GM03348 (cell line): ENCODE measurements around the gene PLEKHG4B.
A peak's percentile ranks its signal among the peaks of the same experiment; 100 is the strongest.

Source experiments
- DNase-seq: peaks from one replicate; pipeline ENCODE4 v3.0.0; 2012; ENCODE audit warnings: low spot score

Gene PLEKHG4B

DNA sequence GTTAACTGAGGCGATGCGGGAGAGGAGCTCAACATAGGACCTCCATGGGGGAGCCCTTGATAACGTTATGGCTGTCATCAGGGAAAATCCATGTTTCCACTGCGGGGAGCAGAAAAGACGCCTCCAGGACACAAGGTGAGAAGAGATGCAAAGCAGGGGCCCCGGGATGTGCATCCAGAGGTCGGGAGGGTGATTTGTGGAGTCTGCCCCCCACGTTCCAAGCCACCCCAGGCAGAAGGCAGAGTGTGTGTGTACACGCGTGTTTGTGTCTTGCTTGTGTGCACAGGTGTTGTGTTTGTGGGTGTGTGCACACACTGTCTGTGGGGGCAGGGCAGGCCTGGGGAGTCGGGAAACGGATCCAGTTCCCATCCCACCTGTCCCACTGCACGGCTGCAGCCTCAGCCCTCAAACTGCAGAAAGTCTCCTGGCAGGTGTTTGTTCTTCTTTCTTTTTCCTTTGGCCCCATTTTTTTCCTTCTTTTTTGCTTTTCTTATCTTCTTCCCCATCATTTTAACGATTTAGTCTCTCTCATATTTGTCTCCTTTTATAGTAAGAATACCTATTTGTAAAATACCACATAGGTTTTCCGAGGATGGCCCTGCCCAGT is 17.4 kb upstream of the PLEKHG4B start:
- no peak for DNase-seq

DNA sequence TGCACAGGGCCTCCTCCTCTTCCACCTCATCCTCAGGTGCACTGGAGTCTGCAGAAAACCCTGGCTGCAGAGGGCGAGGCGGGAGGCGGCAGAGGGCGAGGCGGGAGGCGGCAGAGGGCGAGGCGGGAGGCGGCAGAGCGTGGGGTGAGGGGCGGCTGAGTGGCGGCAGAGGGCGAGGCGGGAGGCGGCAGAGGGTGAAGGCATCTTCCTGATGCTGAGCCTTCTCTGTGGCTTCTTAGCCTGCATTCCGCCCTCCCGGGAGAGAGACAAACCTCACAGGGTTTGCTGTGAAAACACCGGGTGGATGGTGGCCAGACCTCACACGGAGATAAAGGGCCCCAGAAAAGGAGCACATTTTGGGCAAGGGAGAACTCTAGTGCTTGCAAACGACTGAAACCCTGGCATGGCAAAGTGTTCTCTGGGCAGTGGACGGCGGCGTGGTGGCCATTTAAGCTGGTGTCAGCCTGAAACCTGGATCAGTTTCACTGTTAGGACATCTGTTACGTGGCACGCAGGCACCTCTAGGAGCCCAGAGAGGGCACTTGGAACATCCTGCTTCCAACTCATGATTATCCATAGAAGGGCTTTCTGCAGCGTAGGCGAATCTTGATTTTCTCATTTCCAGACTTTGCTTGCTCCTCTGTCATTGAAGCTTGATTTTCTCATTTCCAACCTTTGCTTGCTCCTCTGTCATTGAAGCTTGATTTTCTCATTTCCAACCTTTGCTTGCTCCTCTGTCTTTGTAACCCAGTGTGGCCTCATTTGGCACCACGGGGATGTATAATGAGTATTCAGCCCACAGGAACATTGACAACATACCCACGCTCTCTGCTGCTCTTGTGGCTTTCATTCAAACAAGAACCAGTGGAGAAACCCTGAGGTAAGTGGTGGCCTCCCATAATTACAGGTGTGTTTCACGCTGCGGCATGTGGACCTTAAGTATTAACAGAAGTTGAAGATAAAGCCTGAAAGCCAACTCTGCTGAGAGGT is 16.3 kb upstream of the PLEKHG4B start:
- peak; percentile 4 for DNase-seq

DNA sequence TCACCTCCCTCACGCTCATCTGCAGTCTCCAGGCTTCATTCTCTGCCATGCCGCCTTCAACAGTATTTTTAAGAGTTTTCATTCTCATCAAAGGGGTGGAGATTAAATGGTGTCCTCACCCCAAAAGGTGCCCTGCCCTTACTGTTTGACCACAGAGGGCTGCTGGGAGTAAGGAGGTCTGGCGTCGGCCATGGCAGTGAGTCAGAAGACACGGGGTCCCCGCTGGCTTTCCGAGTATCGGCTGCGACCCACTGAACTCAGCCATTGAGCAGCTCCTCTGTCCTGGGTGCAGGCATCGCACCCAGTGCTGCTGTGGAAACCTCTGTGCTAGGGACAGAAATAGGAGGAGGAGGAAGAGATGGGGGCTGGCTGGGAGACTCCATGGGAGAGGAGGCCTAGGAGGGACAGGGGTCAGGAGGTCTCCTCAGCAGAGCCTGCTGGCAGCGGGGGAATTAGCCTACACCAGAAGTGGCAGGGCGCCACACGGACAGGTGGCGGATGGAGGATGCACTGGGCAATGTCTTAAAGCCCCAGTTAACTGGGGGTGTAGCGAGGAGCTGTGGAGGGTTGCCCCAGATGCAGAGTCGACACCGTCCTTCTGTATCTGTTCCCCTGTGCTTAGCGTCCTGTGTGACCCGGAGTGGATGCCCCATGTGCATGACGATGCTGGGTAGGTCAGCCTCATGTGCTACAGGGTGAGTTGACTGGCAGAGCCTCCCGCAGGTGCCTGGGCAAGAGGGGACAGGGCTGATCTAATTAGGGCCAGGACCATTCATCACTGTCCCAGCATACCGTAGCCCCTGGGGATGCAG is 15.4 kb upstream of the PLEKHG4B start:
- peak; percentile 4 for DNase-seq

DNA sequence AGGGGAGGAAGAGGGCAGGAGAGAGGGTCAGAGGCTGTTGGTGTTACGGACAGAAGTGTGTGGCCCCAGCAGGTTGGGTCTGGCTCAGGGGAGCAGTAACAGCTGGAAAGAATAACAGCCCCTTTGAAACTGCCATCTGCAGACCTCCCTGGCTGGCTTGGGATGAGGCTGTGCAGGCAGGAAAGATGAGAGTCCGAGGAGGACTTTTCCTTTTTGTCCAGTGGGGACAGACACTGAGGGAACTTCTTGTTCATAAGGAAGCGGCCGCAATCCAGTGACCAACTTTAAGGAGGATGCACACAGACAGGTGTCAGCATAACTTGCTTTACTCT is 14.8 kb upstream of the PLEKHG4B start:
- peak; percentile 2 for DNase-seq

DNA sequence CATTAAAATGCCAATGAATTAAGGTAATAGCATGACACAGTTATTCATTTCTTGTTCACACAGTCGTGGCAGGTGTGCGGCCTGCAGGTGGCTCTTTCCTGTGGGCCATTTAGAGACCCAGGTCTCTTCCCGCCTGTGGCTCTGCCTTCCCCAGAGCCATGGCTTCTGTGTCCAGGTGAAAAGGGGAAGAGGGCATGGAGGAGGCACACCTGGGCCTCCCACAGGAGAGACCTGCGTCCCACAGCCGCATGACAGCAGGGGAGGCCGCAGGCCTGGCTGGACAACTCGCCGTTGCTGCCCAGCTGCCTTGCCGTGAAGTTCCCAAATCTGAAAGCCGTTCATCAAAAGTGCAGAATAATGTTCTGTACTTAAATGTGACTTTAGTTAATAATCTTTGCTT is 14.4 kb upstream of the PLEKHG4B start:
- peak; percentile 1 for DNase-seq

- DNase-seq = peak; percentile 67
Observed at GRCh38 chr5:77957-78804, 13.8 kb upstream of the PLEKHG4B start.

GRCh38 chr5:78805-79149 is 13.2 kb upstream of the PLEKHG4B start:
- no peak for DNase-seq

DNA sequence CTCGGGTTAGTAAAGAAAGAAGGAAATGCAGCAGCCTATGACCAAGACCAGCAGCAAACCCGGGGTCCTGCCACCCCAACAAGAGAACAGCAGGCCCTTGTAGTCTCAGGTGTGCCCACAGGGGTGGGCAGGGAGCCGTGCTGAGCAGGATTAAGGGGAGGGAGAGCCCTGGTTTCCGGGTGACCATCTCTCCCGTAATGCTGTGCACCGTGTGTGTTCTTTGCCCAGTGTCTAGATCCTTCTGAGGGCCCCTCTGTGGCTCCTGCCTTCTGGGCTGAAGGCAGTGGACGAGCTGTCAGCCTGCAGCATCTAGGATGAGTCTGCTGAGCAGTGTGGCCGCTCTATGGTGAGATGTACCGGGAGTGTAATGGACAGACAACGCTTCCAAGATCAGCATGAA is 12.7 kb upstream of the PLEKHG4B start:
- DNase-seq = peak; percentile 4

DNA sequence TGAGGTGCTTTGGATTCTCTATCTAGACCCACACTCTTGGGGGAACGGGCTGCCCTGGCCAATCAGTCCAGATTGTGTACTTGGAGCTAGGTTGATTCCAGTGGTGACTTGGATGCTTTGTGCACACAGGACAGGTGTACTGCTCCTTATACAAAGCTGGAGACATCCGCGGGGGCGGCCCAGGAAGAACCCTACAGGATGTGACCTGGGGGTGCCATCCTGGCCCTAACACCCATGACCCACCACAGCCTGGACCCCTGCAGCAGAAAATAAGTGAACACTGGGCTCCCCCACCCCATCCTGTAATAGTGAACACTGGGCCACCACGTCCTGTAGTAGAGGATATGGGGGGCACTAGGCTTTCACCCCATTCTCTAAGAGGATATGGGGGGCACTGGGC is 12.1 kb upstream of the PLEKHG4B start:
- peak; percentile 3 for DNase-seq

DNA sequence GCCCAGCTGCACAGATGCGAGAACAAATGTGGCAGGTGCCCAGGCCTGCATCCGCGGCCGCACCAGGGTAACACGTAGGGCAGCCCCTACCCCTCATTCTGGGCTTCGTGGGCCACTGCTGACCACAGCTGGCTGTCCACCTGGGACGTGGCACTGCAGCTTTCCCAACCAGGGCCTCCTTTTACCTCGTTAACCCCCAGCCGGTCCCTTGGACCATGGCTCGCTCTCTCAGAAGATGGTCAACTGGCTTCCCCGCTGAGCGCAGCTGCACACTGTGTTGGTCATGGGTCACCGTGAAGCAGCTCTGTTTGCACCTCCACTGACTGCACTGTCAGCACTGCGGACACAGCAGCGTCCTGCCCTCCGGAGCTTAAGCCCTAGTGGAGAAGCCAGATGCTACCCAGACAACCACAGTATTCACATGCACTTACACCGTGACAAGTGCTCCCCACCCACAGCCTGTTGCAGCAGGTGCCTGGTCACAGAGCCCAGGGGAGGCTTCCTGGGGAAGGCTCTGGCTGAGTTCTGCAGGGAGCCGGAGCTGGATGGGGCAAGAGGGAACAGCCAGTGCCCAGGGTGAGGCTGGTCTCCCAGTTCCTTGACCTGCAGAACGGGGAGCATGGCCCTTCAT is 10.5 kb upstream of the PLEKHG4B start:
- DNase-seq = peak; percentile 3

DNA sequence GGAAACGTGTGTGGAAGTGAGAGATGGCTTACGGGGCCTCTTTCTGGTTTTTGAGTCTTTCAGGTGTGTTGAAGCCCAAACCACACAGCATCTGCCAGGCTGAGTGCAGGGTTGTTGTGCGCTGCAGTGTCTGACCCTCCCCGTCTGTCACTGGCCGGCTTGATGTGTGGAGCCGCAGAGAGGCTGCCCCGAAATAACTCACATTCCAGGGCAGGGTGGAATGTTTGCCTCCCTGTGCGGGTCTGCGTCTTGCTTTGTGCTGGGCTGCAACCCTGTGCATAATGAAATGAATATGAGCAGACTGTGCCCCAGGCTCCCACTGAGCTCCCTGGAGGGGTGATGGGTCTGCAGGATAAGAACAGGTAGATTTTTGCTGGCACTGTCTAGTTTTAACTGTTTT is 9.9 kb upstream of the PLEKHG4B start:
- DNase-seq = peak; percentile 50

DNA sequence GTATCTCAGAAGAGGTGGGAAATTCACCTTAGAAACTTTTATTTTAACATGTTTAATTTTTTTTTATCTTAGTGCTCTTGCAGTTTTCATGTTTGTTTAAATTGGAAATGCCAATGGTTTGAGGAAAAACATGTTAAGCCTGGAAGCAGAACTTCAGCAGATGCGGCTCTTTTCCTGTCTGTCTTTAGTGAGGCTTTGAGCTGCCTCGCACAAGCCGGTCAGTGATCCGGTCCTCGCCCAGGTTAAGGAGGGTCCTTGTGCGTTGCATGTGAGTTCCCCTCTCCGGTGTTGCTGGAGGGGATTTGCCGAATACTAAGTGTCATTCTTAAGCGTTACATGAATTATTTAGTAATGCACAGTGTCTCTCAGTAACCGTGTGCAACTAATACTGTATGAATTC is 9.4 kb upstream of the PLEKHG4B start:
- DNase-seq = peak; percentile 3

GRCh38 chr5:83029-83428 is 8.9 kb upstream of the PLEKHG4B start:
- no peak for DNase-seq

- no peak for DNase-seq
Observed at GRCh38 chr5:85334-85995, 6.5 kb upstream of the PLEKHG4B start.

- no peak for DNase-seq
Observed at GRCh38 chr5:89337-90286, 2.4 kb upstream of the PLEKHG4B start.

DNA sequence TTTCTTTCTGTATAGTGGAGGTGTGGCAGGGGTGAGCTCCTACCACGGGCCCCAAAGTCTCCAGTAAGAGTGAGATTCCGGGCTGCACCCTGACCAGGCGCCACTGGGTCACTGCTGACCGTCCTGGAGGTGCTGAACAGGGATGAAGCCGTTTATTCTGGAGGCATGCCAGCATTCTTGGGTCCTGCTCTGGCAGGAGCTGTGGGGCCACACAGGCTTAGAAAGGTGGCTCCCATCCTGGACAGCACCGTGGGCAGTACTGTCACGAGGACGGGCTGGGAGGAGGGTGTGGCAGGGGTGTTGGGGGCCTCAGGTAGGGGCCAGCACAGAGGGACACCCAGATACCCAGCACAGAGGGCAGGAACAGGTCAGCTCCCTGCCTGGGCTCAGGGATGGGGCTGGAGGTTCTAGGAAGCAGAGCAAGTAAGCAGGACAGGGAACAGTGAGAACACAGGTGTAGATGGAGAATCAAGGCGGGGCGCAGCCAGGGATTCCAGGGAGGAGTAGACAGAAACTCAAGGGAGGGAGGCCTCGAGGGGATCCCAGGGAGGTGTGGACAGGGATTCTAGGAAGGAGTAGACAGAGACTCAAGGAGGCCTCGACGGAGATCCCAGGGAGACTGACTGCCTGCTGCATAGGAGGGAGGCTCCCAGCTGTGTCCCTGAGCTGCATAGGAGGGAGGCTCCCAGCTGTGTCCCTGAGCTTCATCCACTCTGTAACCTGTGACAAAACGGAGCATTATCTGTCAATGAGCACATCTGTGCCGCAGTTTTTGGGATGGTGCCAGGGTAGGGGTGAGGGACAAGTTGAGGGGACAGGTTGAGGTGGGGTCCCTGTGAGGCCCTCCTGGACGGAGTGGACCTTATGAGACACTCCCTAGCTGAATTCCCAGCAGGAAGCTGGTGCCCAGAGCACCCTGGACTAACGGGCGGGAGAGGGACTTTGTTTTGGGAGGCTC is 1.1 kb upstream of the PLEKHG4B start:
- DNase-seq = no peak

DNA sequence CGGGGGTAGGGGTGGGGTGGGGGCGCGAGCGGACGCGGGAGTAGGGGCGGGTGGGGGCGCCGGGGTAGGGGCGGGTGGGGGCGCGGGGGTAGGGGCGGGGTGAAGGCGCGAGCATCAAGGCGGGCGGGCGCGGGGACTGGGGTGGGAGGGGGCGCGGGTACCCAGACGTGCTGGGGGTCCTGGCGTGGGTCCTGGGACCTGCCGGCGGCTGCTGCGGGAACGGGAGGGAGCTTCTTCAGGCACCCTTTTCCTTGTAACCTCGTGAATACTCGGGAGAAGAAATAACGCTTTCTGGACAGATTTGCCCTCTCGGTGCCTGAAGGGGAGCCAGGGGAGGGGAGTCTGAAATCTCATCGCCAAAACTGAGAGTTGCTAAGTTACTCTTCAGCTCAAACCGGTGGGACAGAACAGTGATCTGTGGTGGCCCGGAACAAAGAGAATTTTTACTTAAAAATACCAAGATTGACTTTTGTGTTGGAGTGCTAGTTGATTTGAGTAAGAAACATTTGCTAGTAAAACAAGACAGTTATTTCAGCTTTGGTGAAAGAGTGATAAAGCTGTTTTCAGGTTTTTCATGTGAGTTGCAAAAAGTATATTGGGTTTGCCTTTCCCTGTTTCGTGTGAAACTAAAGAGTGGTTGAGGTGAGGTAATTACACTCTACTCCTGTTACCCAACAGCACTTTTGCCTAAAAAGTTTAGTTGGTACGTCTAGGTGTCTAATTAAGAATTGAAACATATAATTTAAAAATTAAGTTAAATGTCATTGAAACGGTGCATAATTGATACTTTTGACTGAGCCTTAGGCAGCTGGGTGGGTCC is 643 bp downstream of the PLEKHG4B start:
- no peak for DNase-seq
